Measurements from ENCODE around the gene CDK14. TPM values are rescaled to one million over a fixed set of nuclear protein-coding genes. Genes with fewer than 3 reads are reported as not detected.

Gene CDK14
- total and polyA plus RNA-seq, 2 of the 8 experiments (the other 6 are each of a cell fraction or from before 2014, with no cell fraction given), result 5.5 to 47.3 TPM

GRCh38 chr7:91045606-91046005 is 449.5 kb downstream of the CDK14 start (continued):
- TF ChIP-seq FOSL1 (IDR thresholded peaks at IDR 0.05; ENCODE audit: insufficient read depth, low read depth, low read length) (no peak), POU5F1 (IDR thresholded peaks at IDR 0.05; ENCODE audit: low read depth, low read length) (no peak), ATF3 (IDR thresholded peaks at IDR 0.05; ENCODE audit: insufficient read depth, low read depth, low read length) (no peak), RBBP5 (IDR thresholded peaks at IDR 0.05; ENCODE audit: borderline replicate concordance, low read depth, low read length) (no peak), TAF1 (IDR thresholded peaks at IDR 0.05; ENCODE audit: low read depth, low read length) (no peak), SIRT6 (IDR thresholded peaks at IDR 0.05; ENCODE audit: low read length) (no peak), SRF (IDR thresholded peaks at IDR 0.05; ENCODE audit: low read depth, low read length) (no peak), BACH1 (IDR thresholded peaks at IDR 0.05; ENCODE audit: low read length) (no peak), CBX5 (IDR thresholded peaks at IDR 0.05; ENCODE audit: low read depth, low read length) (no peak)
